ENCODE measurements around the gene DTYMK.

GRCh38 chr2:241657786-241658254 lies 28.8 kb downstream of the DTYMK start:
- TF ChIP-seq ELF1 (IDR thresholded peaks at IDR 0.05), result no peak
- TF ChIP-seq RFX5 (IDR thresholded peaks at IDR 0.05; ENCODE audit: low read length), result no peak
- TF ChIP-seq POLR2AphosphoS5 (IDR thresholded peaks at IDR 0.05; ENCODE audit: low read depth, low read length), result no peak
- no peak for TF ChIP-seq CTCF (IDR thresholded peaks at IDR 0.05)
- TF ChIP-seq NRF1 (IDR thresholded peaks at IDR 0.05; ENCODE audit: low read depth, low read length), result no peak
- TF ChIP-seq CHD2 (IDR thresholded peaks at IDR 0.05; ENCODE audit: low read length, partially characterized antibody), result no peak
- no peak for TF ChIP-seq MXI1 (IDR thresholded peaks at IDR 0.05; ENCODE audit: low read depth, low read length)
- TF ChIP-seq NFIC (IDR thresholded peaks at IDR 0.05; ENCODE audit: borderline replicate concordance), result no peak
- TF ChIP-seq MAX (IDR thresholded peaks at IDR 0.05; ENCODE audit: low read depth), result no peak
- no peak for TF ChIP-seq RAD21 (IDR thresholded peaks at IDR 0.05; ENCODE audit: low read length)
